Esophagus muscularis mucosa (tissue), 4 donors: ENCODE data around the gene POLR1E. TPM values are rescaled to one million over a fixed set of nuclear protein-coding genes. Genes with fewer than 3 reads are reported as not detected.

ENCODE experiments used
- DNase-seq: peaks from one replicate; pipeline ENCODE4 v3.0.0-alpha.2; 2017; ENCODE audit errors: extremely low spot score
- H3K27ac ChIP-seq, 4 donors: fragments of 200-600 bp; sonication (generic); replicated peaks in 1 of 4; 1 replicate in 3 of 4; 2 replicates in 1 of 4; pipeline ENCODE4 v1.5.1; 2016 to 2019; ENCODE audit warnings: mild to moderate bottlenecking in 1 of 4
- H3K27me3 ChIP-seq, 4 donors: fragments of 200-600 bp; sonication (generic); one replicate each; pipeline versions ENCODE4 v1.5.1 to v1.6.0; 2016 to 2019
- H3K36me3 ChIP-seq, 4 donors: fragments of 200-600 bp; sonication (generic); one replicate each; pipeline ENCODE4 v1.5.1; 2016 to 2019
- H3K4me1 ChIP-seq, 4 donors: fragments of 200-600 bp; sonication (generic); one replicate each; pipeline ENCODE4 v1.5.1; 2016 to 2019
- H3K4me3 ChIP-seq, 4 donors: fragments of 200-600 bp; sonication (generic); 1 replicate in 2 of 4; 2 replicates in 2 of 4; pipeline ENCODE4 v1.5.1; 2016 to 2019; ENCODE audit warnings: mild to moderate bottlenecking in 4 of 4, moderate library complexity in 1 of 4
- H3K9me3 ChIP-seq, 4 donors: fragments of 200-600 bp; sonication (generic); 1 replicate in 3 of 4; 2 replicates in 1 of 4; pipeline ENCODE4 v1.5.1; 2016 to 2019
- CTCF ChIP-seq, 3 experiments: fragments of 200-600 bp in 2 of 3; fragments of 450-650 bp in 1 of 3; sonication (generic) in 2 of 3; IDR thresholded peaks; one replicate each; pipeline ENCODE4 v1.5.1; 2017 to 2019; ENCODE audit warnings: antibody characterized with exemption in 3 of 3, mild to moderate bottlenecking in 2 of 3, moderate library complexity in 1 of 3
- EP300 ChIP-seq: sonication (generic); formaldehyde crosslinking; IDR thresholded peaks from one replicate; pipeline ENCODE4 v1.6.1; 2017; ENCODE audit warnings: antibody characterized with exemption
- POLR2A ChIP-seq: fragments of 450-650 bp; IDR thresholded peaks from one replicate; pipeline ENCODE4 v1.6.1; 2017; ENCODE audit warnings: antibody characterized with exemption, moderate library complexity, mild to moderate bottlenecking, low read depth
- POLR2AphosphoS5 ChIP-seq, 2 donors: sonication (generic); formaldehyde crosslinking; IDR thresholded peaks; one replicate each; pipeline ENCODE4 v1.6.1; 2017; ENCODE audit warnings: antibody characterized with exemption in 2 of 2
- WGBS: methylation state at CpG from one replicate; pipeline ENCODE4 v1.1.5; 2018; 5-methylcytosine and 5-hydroxymethylcytosine counted together
- intact Hi-C: fragments of 100-400 bp; cut with DNase I; formaldehyde crosslinking; loops from one replicate; pipeline ENCODE4 v1.15.1; 2023
- total RNA-seq, 4 donors: library from RNA; depleted of rRNA; stranded (reverse); fragments of >200 nt; gene quantifications; one replicate each; pipeline versions ENCODE4 v1.1.0 to v1.2.1, GENCODE V29; 2016

Gene POLR1E
- total RNA-seq, 4 donors from 2014 or later: 17.4 to 36.8 (median 24.5) TPM

- Histone ChIP-seq H3K4me3 (no peak overlapping the region), H3K27ac (no peak overlapping the region), H3K27me3 (no peaks in the 10 kb centered on the region), H3K4me1 (no peaks in the 10 kb centered on the region), H3K36me3 (peaks cover 41 to 95% (median 73%) of the 10 kb centered on the region in 4 donors), H3K9me3 (no peaks in the 10 kb centered on the region)
- intact Hi-C loops: no loop called here
- WGBS: 89% methylated on average over 3 of the region's 3 CpGs
- no peak for DNase-seq
- TF ChIP-seq POLR2A (no peak), CTCF (IDR thresholded peaks at IDR 0.05) (no peak), POLR2AphosphoS5 (IDR thresholded peaks at IDR 0.05) (no peak), EP300 (no peak)
Measured at GRCh38 chr9:37503736-37504135, 18.0 kb downstream of the POLR1E start.

- TF ChIP-seq POLR2AphosphoS5 (IDR thresholded peaks at IDR 0.05) (no peak), EP300 (no peak)
- Histone ChIP-seq H3K4me3 (no peak overlapping the region), H3K27me3 (no peaks in the 10 kb centered on the region), H3K36me3 (peaks cover 35 to 88% (median 70%) of the 10 kb centered on the region in 4 donors), H3K27ac (no peak overlapping the region), H3K9me3 (no peaks in the 10 kb centered on the region), H3K4me1 (no peaks in the 10 kb centered on the region)
- intact Hi-C loops: no loop called here
- 86% methylated on average over 5 of the region's 5 CpGs for WGBS
- DNase-seq: no peak
Measured at GRCh38 chr9:37504605-37505004, 18.9 kb downstream of the POLR1E start.

GRCh38 chr9:37507566-37508134 is 21.9 kb downstream of the POLR1E start:
- WGBS: 93% methylated on average over 11 of the region's 11 CpGs
- intact Hi-C loops: no loop called here
- no peak overlapping the region for H3K27ac ChIP-seq
- no peaks in the 10 kb centered on the region for H3K27me3 ChIP-seq
- TF ChIP-seq POLR2AphosphoS5 (IDR thresholded peaks at IDR 0.05) (no peak), CTCF (IDR thresholded peaks at IDR 0.05) (no peak), POLR2A (no peak), EP300 (no peak)
- no peak for DNase-seq
- H3K9me3 ChIP-seq: no peaks in the 10 kb centered on the region
- H3K4me3 ChIP-seq: no peak overlapping the region
- no peaks in the 10 kb centered on the region for H3K4me1 ChIP-seq
- peaks cover 16 to 79% (median 58%) of the 10 kb centered on the region in 4 donors for H3K36me3 ChIP-seq

- Histone ChIP-seq H3K9me3 (no peaks in the 10 kb centered on the region), H3K4me1 (no peaks in the 10 kb centered on the region), H3K27me3 (no peaks in the 10 kb centered on the region), H3K27ac (no peak overlapping the region), H3K4me3 (no peak overlapping the region), H3K36me3 (peaks cover 10 to 76% (median 54%) of the 10 kb centered on the region in 4 donors)
- intact Hi-C loops: no loop called here
- 83% methylated on average over 5 of the region's 5 CpGs for WGBS
- DNase-seq: no peak
- no peak for TF ChIP-seq POLR2AphosphoS5 (IDR thresholded peaks at IDR 0.05)
- TF ChIP-seq EP300: no peak
- no peak for TF ChIP-seq CTCF (IDR thresholded peaks at IDR 0.05)
- TF ChIP-seq POLR2A: no peak
Measured at GRCh38 chr9:37508135-37508833, 22.5 kb downstream of the POLR1E start.

GRCh38 chr9:37508834-37509206 is 23.1 kb downstream of the POLR1E start:
- H3K4me1 ChIP-seq: no peaks in the 10 kb centered on the region
- no peak for DNase-seq
- no peaks in the 10 kb centered on the region for H3K27me3 ChIP-seq
- no peak overlapping the region for H3K27ac ChIP-seq
- H3K4me3 ChIP-seq: no peak overlapping the region
- intact Hi-C loops: no loop called here
- H3K36me3 ChIP-seq: peaks cover 5 to 71% (median 49%) of the 10 kb centered on the region in 4 donors
- 91% methylated on average over 3 of the region's 3 CpGs for WGBS
- TF ChIP-seq POLR2AphosphoS5 (IDR thresholded peaks at IDR 0.05): no peak
- TF ChIP-seq POLR2A: no peak
- TF ChIP-seq EP300: no peak
- TF ChIP-seq CTCF (IDR thresholded peaks at IDR 0.05): peak in 1 of 3 experiments; percentile 12
- H3K9me3 ChIP-seq: no peaks in the 10 kb centered on the region
